Activated T-cell treated with anti-CD3 and anti-CD28 coated beads, Interleukin-2, amount 50 U/mL, for 72 hours (primary cell): ENCODE results near the gene GPR152. TPM values are rescaled to one million over a fixed set of nuclear protein-coding genes. Genes with fewer than 3 reads are reported as not detected.
"Not testable (repeated sequence)": the region's sequence is repeated elsewhere in the genome, so short reads cannot be mapped to it uniquely, and the experiment has no call there.

Experiments used
- ATAC-seq, 2 donors: fragments of 150-1000 bp; cut with Tn5 transposase; replicated peaks in 1 of 2; 2 replicates each; pipeline ENCODE4 v1.10.0; 2021; ENCODE audit warnings: moderate library complexity in 2 of 2, mild to moderate bottlenecking in 1 of 2
- DNase-seq, 2 donors: peaks; one replicate each; pipeline ENCODE4 v3.0.0; 2021 to 2022; ENCODE audit warnings: mixed read lengths in 1 of 2
- H3K27ac Mint-ChIP-seq: one replicate; pipeline ENCODE4 v1.8.0; 2022; ENCODE audit warnings: mild to moderate bottlenecking, moderate library complexity, mixed read lengths
- H3K27me3 Mint-ChIP-seq: one replicate; pipeline ENCODE4 v1.8.0; 2022; ENCODE audit warnings: low read depth, mixed read lengths
- H3K36me3 Mint-ChIP-seq, 2 donors: one replicate each; pipeline ENCODE4 v1.8.0; 2022; ENCODE audit warnings: mixed read lengths in 2 of 2, mild to moderate bottlenecking in 1 of 2; ENCODE audit not compliant: insufficient read depth in 2 of 2
- H3K4me1 Mint-ChIP-seq: one replicate; pipeline ENCODE4 v1.8.0; 2022; ENCODE audit warnings: low read depth, mixed read lengths
- H3K4me3 Mint-ChIP-seq, 2 donors: one replicate each; pipeline ENCODE4 v1.8.0; 2022; ENCODE audit warnings: mild to moderate bottlenecking in 2 of 2, mixed read lengths in 2 of 2, moderate library complexity in 2 of 2
- H3K9me3 Mint-ChIP-seq, 2 donors: one replicate each; pipeline ENCODE4 v1.8.0; 2022; ENCODE audit warnings: mixed read lengths in 2 of 2
- total RNA-seq, 2 donors: library from RNA; stranded (reverse); gene quantifications; one replicate each; pipeline ENCODE4 v1.2.3, GENCODE V29; 2022

GPR152 gene
- total RNA-seq, 2 donors from 2014 or later: not detected

DNA sequence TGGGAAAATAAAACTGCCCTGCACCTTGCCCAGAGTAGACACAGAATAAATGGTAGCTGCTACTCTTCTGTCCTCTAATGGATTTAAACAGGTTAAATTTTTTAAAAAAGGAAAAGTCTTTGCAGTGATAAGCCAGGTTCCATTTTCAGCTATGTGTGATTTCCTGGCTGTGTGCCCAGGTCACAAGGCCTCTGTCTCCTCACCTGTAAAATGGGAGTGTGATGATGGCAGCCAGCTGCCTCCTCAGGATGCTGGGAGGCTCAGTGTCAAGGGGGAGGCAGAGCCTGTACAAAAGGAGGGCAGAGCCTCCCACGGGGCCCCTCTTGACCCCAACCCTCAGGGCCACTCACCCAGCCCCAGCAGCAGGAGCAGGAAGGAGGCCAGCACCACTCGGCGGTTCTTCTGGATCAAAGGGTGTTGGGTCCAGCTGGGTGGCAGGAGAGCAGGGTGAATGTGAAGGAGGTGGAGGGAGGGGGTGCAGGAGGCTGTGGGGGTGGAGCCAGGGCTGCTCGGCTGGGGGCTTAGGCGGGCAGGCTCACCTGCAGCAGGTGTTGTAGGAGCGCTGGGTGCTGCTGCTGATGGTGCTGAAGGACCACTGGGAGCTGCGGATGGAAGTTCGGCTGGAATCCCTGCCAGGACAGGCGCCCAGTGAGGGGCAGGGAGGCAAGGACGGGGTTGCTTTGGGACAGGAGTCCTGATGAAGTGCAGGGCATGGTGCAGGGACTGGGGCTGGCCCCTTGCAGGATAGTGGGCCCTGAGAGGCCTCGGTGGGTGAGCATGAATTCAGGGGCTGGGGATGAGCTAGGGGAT lies 14.6 kb upstream of the GPR152 start:
- H3K27me3 Mint-ChIP-seq: no peaks in the 10 kb centered on the region
- H3K27ac Mint-ChIP-seq: peak overlapping the region; percentile 27
- peak overlapping the region; percentile 94 to 95 for H3K4me3 Mint-ChIP-seq
- H3K4me1 Mint-ChIP-seq: peaks cover 50% of the 10 kb centered on the region
- no peak for DNase-seq
- no peak for ATAC-seq
- no peaks in the 10 kb centered on the region for H3K9me3 Mint-ChIP-seq
- H3K36me3 Mint-ChIP-seq: no peaks in the 10 kb centered on the region

DNA sequence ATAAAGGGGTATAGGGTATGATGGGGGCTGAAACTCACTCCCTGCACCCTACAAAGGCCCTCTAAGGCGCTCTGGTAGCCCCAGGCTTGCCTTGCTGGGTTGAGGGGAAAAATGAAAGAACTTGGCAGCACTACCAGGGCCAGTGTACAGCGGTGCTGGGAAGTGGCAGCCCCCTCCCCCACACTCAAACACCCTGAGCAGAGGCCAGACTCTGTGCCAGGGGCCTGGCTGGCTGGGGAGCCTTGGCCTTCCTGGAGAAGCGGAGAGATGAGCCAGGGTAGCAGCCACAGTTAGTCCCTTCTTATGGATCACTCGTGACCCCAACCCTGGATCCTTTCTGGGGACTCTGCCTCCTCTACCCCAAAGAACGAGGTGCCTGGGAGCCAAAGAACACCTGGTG lies 13.8 kb upstream of the GPR152 start:
- no peaks in the 10 kb centered on the region for H3K27me3 Mint-ChIP-seq
- no peaks in the 10 kb centered on the region for H3K36me3 Mint-ChIP-seq
- H3K4me3 Mint-ChIP-seq: peak overlapping the region in 1 of 2 donors; percentile 94
- H3K9me3 Mint-ChIP-seq: no peaks in the 10 kb centered on the region
- DNase-seq (no peak), ATAC-seq (no peak)
- no peak overlapping the region for H3K27ac Mint-ChIP-seq
- peaks cover 43% of the 10 kb centered on the region for H3K4me1 Mint-ChIP-seq

DNA sequence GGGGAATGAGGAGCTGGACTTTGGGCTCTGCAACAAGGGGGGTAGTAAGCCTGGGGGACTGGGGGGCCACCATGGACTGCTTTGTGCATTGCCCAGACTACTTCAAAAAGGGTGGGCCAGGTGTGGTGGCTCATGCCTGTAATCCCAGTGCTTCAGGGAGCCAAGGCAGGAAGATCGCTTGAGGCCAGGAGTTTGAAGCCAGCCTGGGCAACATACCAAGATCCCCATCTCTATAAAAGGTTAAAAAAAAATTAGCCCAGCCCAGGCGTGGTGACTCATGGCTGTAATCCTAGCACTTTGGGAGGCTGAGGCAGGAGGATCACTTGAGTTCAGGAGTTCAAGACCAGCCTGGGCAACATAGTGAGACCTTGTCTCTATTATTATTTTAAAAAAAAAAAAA lies 13.0 kb upstream of the GPR152 start:
- H3K36me3 Mint-ChIP-seq, H3K27me3 Mint-ChIP-seq, DNase-seq, H3K9me3 Mint-ChIP-seq, ATAC-seq: not testable (repeated sequence)
- H3K4me3 Mint-ChIP-seq: peak overlapping the region; percentile 87 to 95
- H3K27ac Mint-ChIP-seq: peak overlapping the region; percentile 71
- peaks cover 42% of the 10 kb centered on the region for H3K4me1 Mint-ChIP-seq

DNA sequence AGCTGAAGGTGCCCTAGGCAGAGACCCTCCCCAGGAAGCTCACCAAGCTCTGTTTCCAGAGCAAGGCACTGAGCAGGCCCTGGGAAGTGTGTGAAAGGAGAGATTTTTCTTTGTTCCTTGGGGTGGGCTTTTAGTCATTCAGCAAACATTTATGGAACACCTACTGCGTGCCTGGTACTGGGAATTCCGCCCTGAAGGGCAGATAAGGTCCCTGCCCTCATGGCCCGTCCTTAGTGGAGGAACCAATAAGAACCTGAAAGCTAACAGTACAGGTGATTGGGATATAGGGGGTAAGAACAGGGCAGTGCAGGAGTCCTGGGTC lies 12.6 kb upstream of the GPR152 start:
- no peak for DNase-seq
- peak overlapping the region; percentile 71 for H3K27ac Mint-ChIP-seq
- no peak for ATAC-seq
- H3K4me1 Mint-ChIP-seq: peaks cover 41% of the 10 kb centered on the region
- no peaks in the 10 kb centered on the region for H3K36me3 Mint-ChIP-seq
- H3K9me3 Mint-ChIP-seq: no peaks in the 10 kb centered on the region
- H3K4me3 Mint-ChIP-seq: peak overlapping the region; percentile 87 to 95
- no peaks in the 10 kb centered on the region for H3K27me3 Mint-ChIP-seq

DNA sequence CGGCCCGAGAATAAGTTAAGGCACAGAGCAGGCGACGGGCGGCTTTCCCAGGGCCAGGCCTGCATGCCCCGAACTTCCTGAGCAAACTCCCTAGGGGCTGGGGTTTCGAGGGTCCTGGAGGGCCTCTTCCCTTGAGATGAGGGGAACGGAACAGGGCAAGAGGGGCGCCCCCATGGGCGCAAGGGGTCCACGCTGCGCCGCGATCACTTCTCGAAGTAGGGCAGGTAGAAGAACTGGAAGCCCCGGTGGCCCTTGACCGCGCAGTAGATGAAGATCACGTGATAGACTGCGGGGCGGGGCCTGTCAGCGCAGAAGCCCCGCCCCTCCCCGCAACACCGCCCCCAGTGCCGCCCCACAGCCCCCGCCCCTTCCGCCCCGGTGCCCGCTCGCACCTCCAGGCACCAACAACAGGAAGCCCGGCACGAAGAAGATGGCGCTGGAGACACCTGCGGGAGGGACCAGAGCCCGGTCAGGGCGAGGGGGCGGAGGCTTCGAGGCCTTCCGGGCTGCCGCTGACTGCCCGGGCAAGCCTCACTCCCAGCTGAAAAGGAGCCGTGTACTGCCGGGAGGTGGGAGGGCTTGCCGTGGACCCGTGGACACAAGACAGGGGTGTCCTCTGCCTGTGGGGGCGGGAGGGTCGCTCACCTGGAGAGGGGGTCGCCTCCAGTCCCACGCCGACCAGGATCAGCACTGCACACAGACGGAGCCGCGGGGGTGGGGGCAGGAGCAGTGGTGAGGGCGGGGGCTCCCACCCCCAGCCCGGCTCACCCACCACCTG lies 12.1 kb upstream of the GPR152 start:
- no peaks in the 10 kb centered on the region for H3K27me3 Mint-ChIP-seq
- peaks cover 36% of the 10 kb centered on the region for H3K4me1 Mint-ChIP-seq
- ATAC-seq: peak; percentile 82

DNA sequence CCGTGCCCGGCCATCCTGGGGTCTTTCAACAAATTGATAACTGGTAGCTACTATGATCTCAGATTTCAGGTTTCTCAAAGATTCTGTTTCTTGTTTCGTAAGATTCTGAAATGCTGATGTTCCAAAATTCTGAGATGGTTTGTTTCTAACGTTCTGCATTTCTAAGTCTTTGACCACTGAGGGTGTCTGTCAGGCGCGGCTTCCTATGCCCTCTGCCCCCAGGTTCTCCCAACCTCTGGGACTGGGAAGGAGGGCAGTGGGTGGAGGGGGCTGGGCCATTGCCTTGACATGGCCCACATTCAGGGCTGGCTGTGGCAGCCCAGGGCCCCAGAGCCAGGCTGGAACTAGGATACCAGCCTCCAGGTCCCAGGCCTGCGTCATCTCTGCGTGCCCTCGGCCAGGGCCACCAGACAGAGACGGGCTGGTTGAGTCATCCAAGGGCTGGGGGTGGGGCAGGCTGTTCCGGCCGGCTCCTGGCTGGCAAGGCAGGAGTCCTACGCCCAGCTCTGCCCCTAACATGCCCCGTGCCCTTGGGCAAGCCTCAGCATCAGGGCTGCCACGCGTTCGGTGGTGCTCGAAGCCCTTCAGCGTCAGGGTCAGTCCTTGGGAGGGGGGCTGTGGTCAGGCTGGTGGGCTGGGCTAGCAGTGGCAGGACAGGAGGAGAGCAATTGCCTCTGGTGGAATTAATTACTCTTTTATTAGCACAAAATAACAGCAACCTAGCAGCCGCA lies 11.3 kb upstream of the GPR152 start:
- H3K27me3 Mint-ChIP-seq: no peaks in the 10 kb centered on the region
- H3K4me1 Mint-ChIP-seq: peaks cover 36% of the 10 kb centered on the region
- H3K36me3 Mint-ChIP-seq: no peaks in the 10 kb centered on the region
- no peaks in the 10 kb centered on the region for H3K9me3 Mint-ChIP-seq
- ATAC-seq: no peak
- peak overlapping the region; percentile 87 to 95 for H3K4me3 Mint-ChIP-seq
- DNase-seq: no peak
- peak overlapping the region; percentile 60 for H3K27ac Mint-ChIP-seq

More for the DNA sequence above, 12.1 kb upstream of the GPR152 start:
- Mint-ChIP-seq H3K4me3 (peak overlapping the region; percentile 87 to 95), H3K36me3 (no peaks in the 10 kb centered on the region), H3K9me3 (no peaks in the 10 kb centered on the region), H3K27ac (peak overlapping the region; percentile 71)
- peak; percentile 95 to 96 for DNase-seq

DNA sequence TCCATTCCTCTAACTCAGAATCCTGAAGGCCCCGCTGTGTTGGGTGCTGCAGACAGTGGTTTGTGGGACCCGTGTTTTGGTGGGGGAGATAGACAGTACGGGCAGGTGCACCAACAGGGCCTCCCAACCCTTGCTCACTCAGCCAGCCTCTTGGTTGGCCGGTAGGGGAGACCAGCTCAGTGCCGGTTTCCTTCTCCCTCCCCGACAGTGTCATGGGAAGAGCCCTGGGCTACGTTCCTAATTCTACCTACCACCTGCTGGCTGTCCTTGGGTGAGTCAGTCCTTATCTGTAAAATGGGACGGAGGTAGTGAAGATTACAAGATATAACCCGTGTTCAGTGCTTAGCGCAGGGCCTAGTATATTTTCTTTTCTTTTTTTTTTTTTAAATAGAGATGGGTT lies 10.7 kb upstream of the GPR152 start:
- Mint-ChIP-seq H3K27ac (no peak overlapping the region), H3K36me3 (no peaks in the 10 kb centered on the region), H3K9me3 (no peaks in the 10 kb centered on the region), H3K27me3 (no peaks in the 10 kb centered on the region), H3K4me3 (no peak overlapping the region), H3K4me1 (peaks cover 33% of the 10 kb centered on the region)
- no peak for DNase-seq
- no peak for ATAC-seq

DNA sequence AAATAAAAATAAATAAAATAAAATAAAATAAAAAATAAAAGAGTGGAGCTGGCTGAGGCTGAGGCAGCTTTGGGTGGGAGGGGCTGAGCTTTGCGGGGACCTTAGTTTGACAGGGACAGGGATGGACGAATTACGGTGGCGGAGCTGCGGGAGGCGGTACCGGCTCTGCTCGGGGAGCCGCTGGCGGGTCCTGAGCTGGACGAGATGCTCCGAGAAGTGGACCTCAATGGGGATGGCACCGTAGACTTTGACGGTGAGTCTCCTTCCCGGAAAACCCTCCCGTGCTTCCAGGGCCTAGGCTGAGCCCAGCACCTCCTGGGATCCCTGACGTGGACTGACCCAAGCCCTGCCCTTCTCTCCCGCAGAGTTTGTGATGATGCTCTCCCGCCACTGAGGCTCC lies 5.7 kb upstream of the GPR152 start:
- no peaks in the 10 kb centered on the region for H3K36me3 Mint-ChIP-seq
- ATAC-seq: no peak
- H3K27ac Mint-ChIP-seq: no peak overlapping the region

DNA sequence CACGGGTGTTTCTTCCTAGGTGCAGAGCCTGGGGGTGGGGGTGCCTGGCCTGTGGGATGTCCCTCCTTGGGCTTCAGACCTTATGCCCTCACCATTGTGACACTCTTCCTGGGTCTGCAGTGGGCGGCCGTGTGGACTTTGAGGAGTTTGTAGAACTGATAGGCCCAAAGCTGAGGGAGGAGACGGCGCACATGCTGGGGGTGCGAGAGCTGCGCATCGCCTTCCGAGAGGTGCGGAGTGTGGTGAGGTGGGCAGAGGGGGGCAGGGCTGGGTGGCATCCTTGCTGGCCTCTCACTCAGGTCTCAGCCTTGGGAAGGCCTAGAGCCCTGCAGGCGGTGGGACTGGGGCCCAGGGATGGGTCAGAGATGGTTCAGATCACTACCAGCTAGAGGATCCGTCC lies 4.9 kb upstream of the GPR152 start:
- no peaks in the 10 kb centered on the region for H3K36me3 Mint-ChIP-seq

More for the DNA sequence above, 5.7 kb upstream of the GPR152 start:
- DNase-seq: no peak
- Mint-ChIP-seq H3K9me3 (no peaks in the 10 kb centered on the region), H3K27me3 (no peaks in the 10 kb centered on the region), H3K4me1 (no peaks in the 10 kb centered on the region), H3K4me3 (no peak overlapping the region)

DNA sequence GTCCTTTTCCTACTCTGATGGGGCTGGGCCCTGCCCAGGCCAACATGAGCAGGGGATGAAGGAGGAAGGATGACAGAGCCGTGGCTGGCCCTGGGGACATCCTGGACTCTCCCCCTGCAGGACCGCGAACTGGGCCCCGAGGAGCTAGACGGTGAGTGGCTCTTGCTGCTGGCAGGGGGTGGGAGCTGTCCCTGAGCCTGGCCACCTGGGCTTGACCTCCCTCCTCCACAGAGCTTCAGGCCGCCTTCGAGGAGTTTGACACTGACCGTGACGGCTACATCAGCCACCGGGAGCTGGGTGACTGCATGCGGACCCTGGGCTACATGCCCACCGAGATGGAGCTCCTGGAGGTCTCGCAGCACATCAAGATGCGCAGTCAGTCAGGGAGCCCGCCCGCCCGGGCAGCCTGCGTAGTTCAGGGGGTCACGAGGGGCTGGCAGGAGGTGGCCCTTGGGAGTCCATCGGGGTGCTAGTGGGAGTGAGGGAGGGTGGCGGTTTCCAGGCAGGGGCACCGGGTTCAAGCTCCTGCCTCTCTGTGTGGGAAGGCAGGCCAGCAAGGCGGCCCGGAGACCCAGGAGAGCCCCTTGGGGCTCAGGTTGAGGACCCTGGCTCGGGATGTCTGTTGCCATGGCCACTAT lies 3.7 kb upstream of the GPR152 start:
- H3K36me3 Mint-ChIP-seq: no peaks in the 10 kb centered on the region
- DNase-seq (no peak), ATAC-seq (no peak)
- H3K27ac Mint-ChIP-seq: no peak overlapping the region
- H3K9me3 Mint-ChIP-seq: no peaks in the 10 kb centered on the region
- no peak overlapping the region for H3K4me3 Mint-ChIP-seq
- H3K27me3 Mint-ChIP-seq: no peaks in the 10 kb centered on the region
- no peaks in the 10 kb centered on the region for H3K4me1 Mint-ChIP-seq

More for the DNA sequence above, 4.9 kb upstream of the GPR152 start:
- no peak for ATAC-seq
- no peaks in the 10 kb centered on the region for H3K4me1 Mint-ChIP-seq
- H3K27me3 Mint-ChIP-seq: no peaks in the 10 kb centered on the region
- H3K27ac Mint-ChIP-seq: no peak overlapping the region
- no peak overlapping the region for H3K4me3 Mint-ChIP-seq
- DNase-seq: no peak
- no peaks in the 10 kb centered on the region for H3K9me3 Mint-ChIP-seq

DNA sequence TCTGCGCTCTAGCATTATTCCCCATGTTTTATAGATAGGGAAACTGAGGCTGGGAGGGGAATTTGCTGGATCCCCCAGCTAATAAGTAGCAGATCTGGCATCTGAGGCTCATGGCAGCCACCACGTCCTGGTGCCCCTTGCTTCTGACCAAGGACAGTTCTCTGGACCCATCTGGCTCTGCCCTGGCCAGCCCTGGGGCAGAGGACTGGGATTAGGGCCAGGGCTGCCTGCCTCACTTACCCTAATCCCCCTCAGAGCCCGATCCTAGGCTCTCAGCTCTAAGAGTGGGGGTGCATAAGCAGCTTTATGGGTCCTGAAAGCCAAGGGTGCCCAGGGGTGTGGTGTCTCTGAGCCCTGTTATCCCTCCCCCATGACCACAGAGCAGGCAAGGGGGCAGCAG lies 2.5 kb upstream of the GPR152 start, which contains the start of gene CABP4:
Gene CABP4 (plus strand): TSS at position 301 of the 400 bp plus-strand sequence. CDS start 70 bp downstream, at position 371.
- Mint-ChIP-seq H3K27ac (no peak within 1 kb of the TSS), H3K27me3 (no peaks in the 10 kb centered on the region), H3K36me3 (no peaks in the 10 kb centered on the region), H3K4me1 (peaks cover 2% of the 10 kb centered on the region), H3K9me3 (no peaks in the 10 kb centered on the region), H3K4me3 (no peak within 1 kb of the TSS)
- ATAC-seq (no peak), DNase-seq (no peak)

DNA sequence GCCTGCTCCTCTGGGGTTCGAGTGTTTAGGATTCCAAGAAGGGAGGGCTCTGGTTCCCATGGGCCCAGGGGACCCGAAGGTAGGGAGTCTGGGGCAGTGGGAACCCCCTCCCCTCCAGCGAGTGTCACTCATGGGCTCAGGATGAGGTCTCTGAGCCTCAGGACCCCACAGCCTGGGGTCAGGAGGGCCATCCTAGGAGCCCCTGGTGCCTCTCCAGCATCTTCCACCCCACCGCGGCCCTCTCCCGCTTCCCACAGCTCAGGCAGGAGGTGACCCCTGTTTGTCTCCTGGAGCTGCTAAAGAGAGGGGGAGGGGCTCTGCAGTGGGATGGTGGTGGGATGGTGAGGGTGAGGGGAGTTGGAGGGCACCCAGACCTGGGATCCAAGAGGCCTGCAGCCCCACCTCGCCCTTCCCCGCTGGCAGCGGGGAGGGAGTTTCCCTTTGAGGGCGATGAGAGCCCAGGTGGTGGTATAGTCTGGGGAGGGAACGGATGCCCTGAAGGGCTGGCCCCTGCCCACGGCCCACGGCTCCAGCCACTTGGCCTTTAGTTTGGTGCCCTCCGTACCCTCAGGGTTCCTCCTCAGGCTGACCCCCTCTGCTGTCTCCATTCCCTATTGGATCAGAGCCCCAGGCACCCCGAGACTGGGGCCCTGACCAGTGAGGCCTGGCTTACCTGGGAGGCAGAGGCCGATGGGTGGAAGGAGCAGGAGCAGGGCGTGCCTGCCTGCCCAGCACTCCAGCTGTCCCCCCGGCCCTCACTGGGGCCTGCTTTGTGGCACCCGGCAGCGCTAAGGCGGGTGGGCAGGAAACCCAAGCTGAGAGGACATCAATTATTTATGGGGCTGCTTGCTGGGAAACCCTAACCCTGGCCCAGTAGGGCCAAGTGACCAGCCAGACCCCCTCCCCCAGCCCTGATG lies 1.5 kb upstream of the GPR152 start:
- Mint-ChIP-seq H3K36me3 (no peaks in the 10 kb centered on the region), H3K4me1 (peaks cover 10% of the 10 kb centered on the region)

More for the DNA sequence above, 1.5 kb upstream of the GPR152 start:
- Mint-ChIP-seq H3K27me3 (no peaks in the 10 kb centered on the region), H3K27ac (no peak overlapping the region), H3K9me3 (no peaks in the 10 kb centered on the region), H3K4me3 (no peak overlapping the region)
- ATAC-seq: no peak
- DNase-seq: no peak
